Prostate gland (tissue), 2 donors: ENCODE data around the gene FAM170B. TPM values are rescaled to one million over a fixed set of nuclear protein-coding genes. Genes with fewer than 3 reads are reported as not detected.

Experiments used
- DNase-seq: peaks from one replicate; pipeline ENCODE4 v3.0.0-alpha.2; 2019; ENCODE audit warnings: low spot score
- H3K27ac ChIP-seq, 2 donors: fragments of 200-600 bp; sonication (generic); 2 replicates each; pipeline ENCODE4 v1.5.1; 2017 to 2019
- H3K27me3 ChIP-seq: fragments of 200-600 bp; sonication (generic); replicated peaks from 2 replicates; pipeline ENCODE4 v1.5.1; 2019; ENCODE audit not compliant: insufficient read depth
- H3K36me3 ChIP-seq, 2 donors: fragments of 200-600 bp; sonication (generic); 1 replicate in 1 of 2; 2 replicates in 1 of 2; pipeline versions ENCODE4 v1.5.1 to v1.8.1; 2017 to 2019
- H3K4me1 ChIP-seq: fragments of 200-600 bp; sonication (generic); replicated peaks from 2 replicates; pipeline ENCODE4 v1.5.1; 2019
- H3K4me3 ChIP-seq, 2 donors: fragments of 200-600 bp; sonication (generic); 2 replicates each; pipeline ENCODE4 v1.5.1; 2017 to 2019
- H3K9me3 ChIP-seq: fragments of 200-600 bp; sonication (generic); 2 replicates; pipeline ENCODE4 v1.5.1; 2017
- POLR2A ChIP-seq: fragments of 450-650 bp; IDR thresholded peaks from one replicate; pipeline ENCODE4 v1.6.1; 2016; ENCODE audit warnings: antibody characterized with exemption, mild to moderate bottlenecking
- POLR2AphosphoS5 ChIP-seq: sonication (generic); formaldehyde crosslinking; IDR thresholded peaks from one replicate; pipeline ENCODE4 v1.6.1; 2017; ENCODE audit warnings: antibody characterized with exemption
- WGBS: methylation state at CpG from one replicate; pipeline ENCODE4 v1.1.5; 2018; 5-methylcytosine and 5-hydroxymethylcytosine counted together
- intact Hi-C: fragments of 100-400 bp; cut with DNase I; formaldehyde crosslinking; loops from one replicate; pipeline ENCODE4 v1.14.2; 2022
- total RNA-seq, 2 donors: library from RNA; depleted of rRNA; stranded (reverse); fragments of >200 nt; gene quantifications; one replicate each; pipeline ENCODE4 v1.1.0, GENCODE V29; 2016
- TF ChIP-seq, protein P1 (sequence below), 4 experiments: fragments of 200-600 bp in 2 of 4; fragments of 450-650 bp in 2 of 4; sonication (generic) in 2 of 4; IDR thresholded peaks; 1 replicate in 3 of 4; 2 replicates in 1 of 4; pipeline ENCODE4 v1.5.1; 2016 to 2019; ENCODE audit warnings: antibody characterized with exemption in 4 of 4, mild to moderate bottlenecking in 2 of 4, moderate library complexity in 2 of 4

Gene FAM170B
- total RNA-seq, 2 donors from 2014 or later: not detected

DNA sequence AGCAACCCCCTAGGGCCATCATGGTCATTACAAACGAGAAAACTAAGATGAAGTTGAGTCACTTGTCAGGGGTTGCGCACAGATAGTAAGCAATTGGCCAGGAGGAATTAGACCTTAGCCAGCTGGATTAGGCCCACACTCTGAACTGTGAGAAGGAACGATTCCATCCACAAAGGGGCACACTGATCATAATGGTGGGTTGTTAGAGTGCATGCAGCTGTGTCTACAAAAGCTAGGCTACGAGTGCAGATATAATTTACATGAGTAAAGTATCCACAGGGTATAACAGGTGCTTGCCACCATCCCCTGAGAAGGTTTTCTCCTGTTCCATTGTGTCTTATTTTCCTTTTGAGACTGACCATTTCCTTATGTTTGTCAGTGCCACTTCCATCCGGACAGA, 16.6 kb upstream of the FAM170B start:
- no peaks in the 10 kb centered on the region for H3K4me1 ChIP-seq
- no peak for DNase-seq
- no peak overlapping the region for H3K27ac ChIP-seq
- TF ChIP-seq POLR2A: no peak
- TF ChIP-seq, protein P1, sequence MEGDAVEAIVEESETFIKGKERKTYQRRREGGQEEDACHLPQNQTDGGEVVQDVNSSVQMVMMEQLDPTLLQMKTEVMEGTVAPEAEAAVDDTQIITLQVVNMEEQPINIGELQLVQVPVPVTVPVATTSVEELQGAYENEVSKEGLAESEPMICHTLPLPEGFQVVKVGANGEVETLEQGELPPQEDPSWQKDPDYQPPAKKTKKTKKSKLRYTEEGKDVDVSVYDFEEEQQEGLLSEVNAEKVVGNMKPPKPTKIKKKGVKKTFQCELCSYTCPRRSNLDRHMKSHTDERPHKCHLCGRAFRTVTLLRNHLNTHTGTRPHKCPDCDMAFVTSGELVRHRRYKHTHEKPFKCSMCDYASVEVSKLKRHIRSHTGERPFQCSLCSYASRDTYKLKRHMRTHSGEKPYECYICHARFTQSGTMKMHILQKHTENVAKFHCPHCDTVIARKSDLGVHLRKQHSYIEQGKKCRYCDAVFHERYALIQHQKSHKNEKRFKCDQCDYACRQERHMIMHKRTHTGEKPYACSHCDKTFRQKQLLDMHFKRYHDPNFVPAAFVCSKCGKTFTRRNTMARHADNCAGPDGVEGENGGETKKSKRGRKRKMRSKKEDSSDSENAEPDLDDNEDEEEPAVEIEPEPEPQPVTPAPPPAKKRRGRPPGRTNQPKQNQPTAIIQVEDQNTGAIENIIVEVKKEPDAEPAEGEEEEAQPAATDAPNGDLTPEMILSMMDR (IDR thresholded peaks at IDR 0.05): no peak
- TF ChIP-seq POLR2AphosphoS5: no peak
- H3K36me3 ChIP-seq: no peaks in the 10 kb centered on the region
- intact Hi-C loops: no loop called here
- H3K4me3 ChIP-seq: no peak overlapping the region
- WGBS: 68% methylated on average over 5 of the region's 5 CpGs
- no peaks in the 10 kb centered on the region for H3K9me3 ChIP-seq
- H3K27me3 ChIP-seq: no peaks in the 10 kb centered on the region

DNA sequence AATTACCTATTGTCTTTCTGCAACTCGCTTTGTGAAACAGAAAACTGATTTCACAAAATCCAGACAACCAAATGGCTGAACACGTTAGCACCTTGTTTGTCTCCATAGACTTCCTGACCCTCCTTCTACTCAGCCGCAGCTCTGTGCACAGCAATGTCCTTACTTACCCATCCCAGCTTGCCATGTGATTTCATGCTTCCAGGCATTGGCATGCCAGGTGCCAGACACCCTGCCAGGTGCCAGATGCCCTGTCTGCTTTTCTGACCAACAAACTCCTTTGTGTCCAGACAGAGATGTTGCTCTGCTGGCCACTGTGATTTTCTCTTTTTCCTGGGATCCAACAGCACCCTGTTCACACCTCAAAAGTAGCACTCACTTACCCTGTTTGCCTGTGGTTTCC, 16.1 kb upstream of the FAM170B start:
- H3K27ac ChIP-seq: no peak overlapping the region
- H3K9me3 ChIP-seq: no peaks in the 10 kb centered on the region
- DNase-seq: no peak
- no peak overlapping the region for H3K4me3 ChIP-seq
- H3K36me3 ChIP-seq: no peaks in the 10 kb centered on the region
- WGBS: 84% methylated on average over 3 of the region's 3 CpGs
- H3K27me3 ChIP-seq: no peaks in the 10 kb centered on the region
- H3K4me1 ChIP-seq: no peaks in the 10 kb centered on the region
- intact Hi-C loops: no loop called here
- TF ChIP-seq POLR2AphosphoS5: no peak
- TF ChIP-seq, protein P1 (IDR thresholded peaks at IDR 0.05): no peak
- no peak for TF ChIP-seq POLR2A

DNA sequence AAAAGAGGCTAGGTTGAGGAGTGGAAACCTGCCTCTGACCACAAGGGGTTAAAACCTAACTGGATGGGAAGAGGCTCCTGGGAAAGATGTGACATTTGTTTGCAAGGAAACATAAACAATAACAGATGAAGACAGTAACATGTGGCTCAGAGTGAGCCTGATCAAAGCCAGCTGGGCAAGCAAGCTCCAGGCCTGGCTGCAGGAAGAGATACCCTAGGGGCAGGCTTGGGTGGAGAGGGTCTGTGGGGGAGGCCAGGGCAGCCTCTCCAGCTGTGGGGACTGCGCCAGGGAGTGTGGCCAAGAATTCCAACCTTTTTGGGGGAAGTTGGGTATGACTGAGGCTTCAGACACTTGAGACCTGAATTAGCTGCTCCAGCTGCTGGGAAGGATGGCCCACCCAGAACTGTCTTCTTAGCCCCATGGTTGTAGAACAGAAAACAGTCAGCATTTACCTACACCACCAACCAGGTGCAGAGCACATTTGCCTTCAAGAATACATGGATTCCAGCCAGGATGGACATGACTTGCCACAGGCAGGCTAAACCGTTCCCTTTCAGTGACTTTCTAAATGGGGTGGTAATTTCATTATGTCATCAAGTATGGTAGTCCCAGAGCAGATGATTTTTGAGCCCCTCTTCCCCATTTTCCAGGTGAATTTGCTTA, 10.4 kb upstream of the FAM170B start:
- WGBS: 85% methylated on average over 2 of the region's 2 CpGs
- H3K36me3 ChIP-seq: no peaks in the 10 kb centered on the region
- no peak overlapping the region for H3K27ac ChIP-seq
- H3K27me3 ChIP-seq: no peaks in the 10 kb centered on the region
- TF ChIP-seq, protein P1 (IDR thresholded peaks at IDR 0.05): no peak
- no peak for DNase-seq
- no peaks in the 10 kb centered on the region for H3K4me1 ChIP-seq
- intact Hi-C loops: no loop called here
- H3K9me3 ChIP-seq: no peaks in the 10 kb centered on the region
- H3K4me3 ChIP-seq: no peak overlapping the region

DNA sequence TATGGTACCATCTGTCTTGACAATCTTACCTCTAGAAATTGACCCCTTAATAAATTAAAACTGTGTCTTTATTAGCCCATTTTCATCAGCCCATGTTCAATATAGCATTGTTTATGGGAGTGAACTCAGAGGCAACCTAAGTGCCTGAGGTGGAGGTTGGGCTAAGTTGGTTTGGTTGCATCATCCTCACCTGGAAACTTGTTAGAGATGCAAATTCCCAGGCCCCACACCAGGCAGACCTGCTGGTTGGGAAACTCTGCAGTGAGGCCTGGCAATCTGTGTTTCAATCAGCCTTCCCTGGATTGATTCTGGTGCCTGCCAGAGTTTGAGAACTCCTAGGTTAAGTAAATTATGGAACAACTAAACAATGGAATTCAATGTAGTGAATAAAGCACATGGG, 9.4 kb upstream of the FAM170B start:
- no peaks in the 10 kb centered on the region for H3K9me3 ChIP-seq
- intact Hi-C loops: no loop called here
- no peak overlapping the region for H3K4me3 ChIP-seq
- no peaks in the 10 kb centered on the region for H3K27me3 ChIP-seq
- H3K36me3 ChIP-seq: no peaks in the 10 kb centered on the region
- no peak for DNase-seq
- TF ChIP-seq POLR2AphosphoS5 (no peak), POLR2A (no peak)
- TF ChIP-seq, protein P1 (IDR thresholded peaks at IDR 0.05): no peak
- no peak overlapping the region for H3K27ac ChIP-seq
- H3K4me1 ChIP-seq: no peaks in the 10 kb centered on the region

DNA sequence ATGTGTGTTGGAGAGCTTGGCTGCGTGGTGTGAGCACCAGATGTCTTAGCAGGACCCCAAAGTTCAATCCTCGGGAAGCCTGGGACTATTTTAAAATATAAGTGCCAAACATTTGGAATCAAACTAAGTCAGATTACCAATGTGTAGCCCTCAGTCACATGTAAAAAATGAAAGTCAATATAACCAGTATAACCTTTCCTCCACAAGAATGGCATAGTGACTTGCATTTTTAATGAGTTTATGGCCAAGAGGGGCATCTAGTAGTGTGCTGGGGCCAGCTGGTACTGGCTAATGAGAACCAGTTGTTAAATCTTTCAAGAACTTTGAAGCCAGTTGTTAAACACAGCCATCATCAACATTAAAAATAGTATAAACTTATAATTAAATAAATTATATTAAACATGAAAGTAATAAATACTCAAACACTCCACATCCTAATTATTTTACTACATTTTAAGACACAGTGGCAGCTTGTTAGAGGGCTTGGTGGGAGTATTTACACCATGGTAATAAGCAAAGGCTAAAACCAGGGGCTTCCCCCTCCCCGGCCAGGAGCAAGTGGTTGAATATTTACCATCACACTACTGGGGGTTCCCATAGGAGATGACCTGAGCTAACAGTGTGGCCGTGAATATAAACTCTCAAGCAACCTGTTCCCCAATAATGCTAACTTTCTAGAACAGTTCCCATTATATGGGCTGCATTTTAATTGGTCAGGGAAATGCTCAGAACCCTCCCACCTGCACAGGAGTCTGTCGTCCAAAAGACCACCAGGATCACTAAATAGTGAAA, 7.9 kb upstream of the FAM170B start:
- H3K27ac ChIP-seq: no peak overlapping the region

More for the DNA sequence above, 7.9 kb upstream of the FAM170B start:
- no peak for DNase-seq
- H3K36me3 ChIP-seq: no peaks in the 10 kb centered on the region
- 79% methylated on average over 5 of the region's 5 CpGs for WGBS
- H3K4me3 ChIP-seq: no peak overlapping the region
- no peaks in the 10 kb centered on the region for H3K9me3 ChIP-seq
- no peaks in the 10 kb centered on the region for H3K4me1 ChIP-seq
- no peaks in the 10 kb centered on the region for H3K27me3 ChIP-seq
- TF ChIP-seq, protein P1 (IDR thresholded peaks at IDR 0.05): no peak
- TF ChIP-seq POLR2A (no peak), POLR2AphosphoS5 (no peak)
- intact Hi-C loops: no loop called here
